Left ventricle myocardium inferior (tissue), 1 donor: Measurements from ENCODE around the gene CFDP1. TPM values are rescaled to one million over a fixed set of nuclear protein-coding genes. Genes with fewer than 3 reads are reported as not detected.

Experiments used
- DNase-seq: peaks from one replicate; pipeline ENCODE4 v3.0.0-alpha.2; 2020
- H3K27ac ChIP-seq: fragments of 200-600 bp; replicated peaks from 2 replicates; pipeline ENCODE4 v1.8.0; 2021
- H3K27me3 ChIP-seq: fragments of 200-600 bp; 2 replicates; pipeline ENCODE4 v1.8.0; 2021; ENCODE audit warnings: low read depth
- H3K36me3 ChIP-seq: fragments of 200-600 bp; 2 replicates; pipeline ENCODE4 v1.8.0; 2021
- H3K4me1 ChIP-seq: fragments of 200-600 bp; 2 replicates; pipeline ENCODE4 v1.8.0; 2021
- H3K4me3 ChIP-seq: fragments of 200-600 bp; 2 replicates; pipeline ENCODE4 v1.8.0; 2021; ENCODE audit warnings: mild to moderate bottlenecking, moderate library complexity
- H3K9me3 ChIP-seq: fragments of 200-600 bp; replicated peaks from 2 replicates; pipeline ENCODE4 v1.8.0; 2021
- CTCF ChIP-seq: fragments of 200-600 bp; IDR thresholded peaks from 2 replicates; pipeline ENCODE4 v1.8.0; 2021; ENCODE audit warnings: antibody characterized with exemption, mild to moderate bottlenecking, borderline replicate concordance
- intact Hi-C: fragments of 100-400 bp; cut with micrococcal nuclease; formaldehyde crosslinking; loops from one replicate; pipeline ENCODE4 v1.11.0; 2022
- total RNA-seq: library from RNA; stranded (reverse); fragmentation: NEBNext Ultra II Directional; extraction: Animal tissue kit (Norgen Biotek cat#: 25700); gene quantifications from one replicate; pipeline ENCODE4 v1.2.1, GENCODE V29; 2021
- donor health status: DM: no; HTN: yes; CAD: no; lungs with severe emphysema.

The CFDP1 gene
- total RNA-seq, 1 donor from 2014 or later, result 24.9 TPM

- no peaks in the 10 kb centered on the region for H3K36me3 ChIP-seq
- no peak overlapping the region for H3K4me3 ChIP-seq
- no peaks in the 10 kb centered on the region for H3K9me3 ChIP-seq
- DNase-seq, result no peak
- peaks cover 28% of the 10 kb centered on the region for H3K4me1 ChIP-seq
- no peak for TF ChIP-seq CTCF
- H3K27me3 ChIP-seq, result no peaks in the 10 kb centered on the region
- no peak overlapping the region for H3K27ac ChIP-seq
- intact Hi-C loops, result no loop called here
Observed at GRCh38 chr16:75374388-75374787, 58.9 kb downstream of the CFDP1 start.

- TF ChIP-seq CTCF, result no peak
- H3K27me3 ChIP-seq, result no peaks in the 10 kb centered on the region
- no peaks in the 10 kb centered on the region for H3K9me3 ChIP-seq
- no peak overlapping the region for H3K4me3 ChIP-seq
- DNase-seq, result no peak
- no peaks in the 10 kb centered on the region for H3K36me3 ChIP-seq
- intact Hi-C loops, result no loop called here
- no peak overlapping the region for H3K27ac ChIP-seq
- H3K4me1 ChIP-seq, result peaks cover 20% of the 10 kb centered on the region
Observed at GRCh38 chr16:75372236-75372856, 61.0 kb downstream of the CFDP1 start.

DNA sequence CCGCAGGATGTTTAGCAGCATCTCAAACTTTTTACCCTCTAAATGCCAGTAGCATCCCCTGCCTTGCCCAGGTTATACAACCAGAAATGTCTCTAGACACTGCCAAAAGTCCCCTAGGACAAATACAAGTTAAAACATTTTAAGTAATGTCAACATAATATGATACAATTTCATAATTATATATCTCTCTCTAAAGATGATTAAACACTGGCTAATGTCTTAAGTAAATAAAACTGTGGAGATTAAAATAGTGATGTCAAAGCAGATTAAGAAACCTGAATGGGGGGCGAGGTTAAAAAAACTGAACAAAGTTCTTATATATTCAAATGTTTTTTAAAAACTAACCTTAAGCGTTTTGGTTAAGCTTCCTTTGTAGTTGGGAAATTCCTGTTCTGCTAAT lies 62.1 kb downstream of the CFDP1 start:
- Histone ChIP-seq H3K4me1 (peaks cover 17% of the 10 kb centered on the region), H3K9me3 (no peaks in the 10 kb centered on the region), H3K36me3 (peaks cover 4% of the 10 kb centered on the region), H3K27me3 (no peaks in the 10 kb centered on the region), H3K27ac (no peak overlapping the region), H3K4me3 (no peak overlapping the region)
- no peak for TF ChIP-seq CTCF
- no peak for DNase-seq
- intact Hi-C loops, result no loop called here

- peaks cover 5% of the 10 kb centered on the region for H3K4me1 ChIP-seq
- intact Hi-C loops, result no loop called here
- H3K4me3 ChIP-seq, result no peak overlapping the region
- H3K36me3 ChIP-seq, result peaks cover 8% of the 10 kb centered on the region
- TF ChIP-seq CTCF, result no peak
- H3K27ac ChIP-seq, result no peak overlapping the region
- no peak for DNase-seq
- H3K9me3 ChIP-seq, result no peaks in the 10 kb centered on the region
- no peaks in the 10 kb centered on the region for H3K27me3 ChIP-seq
Observed at GRCh38 chr16:75364286-75364791, 69.0 kb downstream of the CFDP1 start.

DNA sequence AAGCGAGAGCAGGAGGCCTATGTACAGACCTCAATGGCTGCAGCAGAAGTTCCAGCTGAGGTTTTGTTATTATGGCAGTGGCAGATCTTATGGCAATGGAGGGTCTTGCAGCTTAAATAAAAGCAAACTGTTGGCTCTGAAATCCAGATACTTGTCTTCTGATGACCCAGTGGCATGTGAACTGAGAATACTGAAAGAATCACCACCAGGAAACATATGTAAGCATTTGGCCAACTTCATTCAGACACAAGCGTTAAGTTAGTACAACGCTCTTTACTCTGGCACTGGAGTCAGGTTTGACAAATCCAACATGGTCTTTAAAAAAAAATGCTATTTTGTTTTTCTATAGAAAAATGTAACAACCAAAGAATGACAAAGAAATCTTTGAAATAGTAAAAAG lies 70.5 kb downstream of the CFDP1 start:
- H3K27me3 ChIP-seq, result no peaks in the 10 kb centered on the region
- H3K27ac ChIP-seq, result no peak overlapping the region
- H3K9me3 ChIP-seq, result no peaks in the 10 kb centered on the region
- intact Hi-C loops, result no loop called here
- DNase-seq, result no peak
- H3K4me3 ChIP-seq, result no peak overlapping the region
- peaks cover 8% of the 10 kb centered on the region for H3K36me3 ChIP-seq
- peaks cover 19% of the 10 kb centered on the region for H3K4me1 ChIP-seq
- no peak for TF ChIP-seq CTCF
